ENCODE results near the gene MYBPH.

MYBPH gene

GRCh38 chr1:203199816-203200571 lies 24.4 kb upstream of the MYBPH start:
- no peak for DNase-seq

GRCh38 chr1:203199481-203199815 lies 23.8 kb upstream of the MYBPH start:
- no peak for DNase-seq

GRCh38 chr1:203199002-203199401 lies 23.4 kb upstream of the MYBPH start:
- no peak for DNase-seq

- DNase-seq, result no peak
These were observed 22.0 kb upstream of the MYBPH start for GRCh38 chr1:203197625-203198024.

GRCh38 chr1:203196371-203196770 lies 20.7 kb upstream of the MYBPH start:
- no peak for DNase-seq

- DNase-seq, result no peak
These were observed 15.3 kb upstream of the MYBPH start for GRCh38 chr1:203190949-203191348.

- DNase-seq, result no peak
These were observed 14.3 kb upstream of the MYBPH start for GRCh38 chr1:203189951-203190352.

GRCh38 chr1:203188686-203189232 lies 13.1 kb upstream of the MYBPH start:
- DNase-seq, result no peak

- no peak for DNase-seq
These were observed 12.2 kb upstream of the MYBPH start for GRCh38 chr1:203187689-203188264.

- no peak for DNase-seq
These were observed 11.7 kb upstream of the MYBPH start for GRCh38 chr1:203187304-203187685.

GRCh38 chr1:203186446-203187303 lies 11.0 kb upstream of the MYBPH start, which contains the start of gene CHI3L1:
CHI3L1 (minus strand) TSS chr1:203186704; CDS start chr1:203186623, 81 bp downstream.
- no peak for DNase-seq

GRCh38 chr1:203186091-203186445 lies 10.4 kb upstream of the MYBPH start:
- no peak for DNase-seq

GRCh38 chr1:203185585-203185984 lies 10.0 kb upstream of the MYBPH start:
- DNase-seq, result no peak

GRCh38 chr1:203185061-203185461 lies 9.4 kb upstream of the MYBPH start:
- no peak for DNase-seq

GRCh38 chr1:203184467-203184866 lies 8.8 kb upstream of the MYBPH start:
- DNase-seq, result no peak

- DNase-seq, result no peak
These were observed 8.2 kb upstream of the MYBPH start for GRCh38 chr1:203183828-203184227.

- no peak for DNase-seq
These were observed 6.8 kb upstream of the MYBPH start for GRCh38 chr1:203182387-203182953.

- DNase-seq, result no peak
These were observed 6.2 kb upstream of the MYBPH start for GRCh38 chr1:203181586-203182386.

- DNase-seq, result no peak
These were observed 5.1 kb upstream of the MYBPH start for GRCh38 chr1:203180611-203181330.

- DNase-seq, result no peak
These were observed 4.0 kb upstream of the MYBPH start for GRCh38 chr1:203179667-203180005.

- peak in 1 of 2 experiments; percentile 16 for DNase-seq
These were observed 3.4 kb upstream of the MYBPH start for GRCh38 chr1:203178821-203179666.
